D721Med (cell line): Measurements from ENCODE around the gene SCFD2.

Source experiments
- DNase-seq: peaks from one replicate; pipeline ENCODE4 v3.0.0; 2011; ENCODE audit warnings: low spot score; ENCODE audit not compliant: insufficient read length
- FAIRE-seq: peaks from 2 replicates; lab custom pipeline; 2011; peaks lifted over from hg19 to GRCh38; lab: Jason Lieb, UNC
- TF ChIP-seq, protein P1 (sequence below): IDR thresholded peaks from 2 replicates; pipeline ENCODE4 v1.5.1; 2012; ENCODE audit warnings: mild to moderate bottlenecking, control low read depth; ENCODE audit not compliant: insufficient read depth; ENCODE audit errors: missing control alignments

SCFD2 gene

DNA sequence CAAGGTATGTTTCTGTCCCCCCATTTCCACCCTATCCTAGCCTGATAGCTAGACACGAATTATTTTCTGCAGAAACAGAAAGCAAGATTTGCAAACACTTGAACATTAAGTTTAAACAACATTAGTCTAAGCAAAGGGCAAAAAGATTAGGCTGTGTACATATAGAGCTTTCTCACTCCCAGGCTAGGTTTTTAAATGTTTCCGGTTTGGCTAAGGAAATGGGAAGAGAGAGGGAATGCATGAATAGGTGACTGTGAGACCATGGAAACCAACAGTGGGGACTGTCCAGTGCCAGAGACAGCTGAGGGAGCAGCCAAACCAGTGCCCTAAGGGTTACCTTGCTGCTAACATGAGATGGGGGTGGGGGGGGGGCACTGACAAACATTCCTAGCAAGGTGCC is 242.7 kb downstream of the SCFD2 start:
- DNase-seq (no peak), FAIRE-seq (no peak)
- TF ChIP-seq, protein P1, sequence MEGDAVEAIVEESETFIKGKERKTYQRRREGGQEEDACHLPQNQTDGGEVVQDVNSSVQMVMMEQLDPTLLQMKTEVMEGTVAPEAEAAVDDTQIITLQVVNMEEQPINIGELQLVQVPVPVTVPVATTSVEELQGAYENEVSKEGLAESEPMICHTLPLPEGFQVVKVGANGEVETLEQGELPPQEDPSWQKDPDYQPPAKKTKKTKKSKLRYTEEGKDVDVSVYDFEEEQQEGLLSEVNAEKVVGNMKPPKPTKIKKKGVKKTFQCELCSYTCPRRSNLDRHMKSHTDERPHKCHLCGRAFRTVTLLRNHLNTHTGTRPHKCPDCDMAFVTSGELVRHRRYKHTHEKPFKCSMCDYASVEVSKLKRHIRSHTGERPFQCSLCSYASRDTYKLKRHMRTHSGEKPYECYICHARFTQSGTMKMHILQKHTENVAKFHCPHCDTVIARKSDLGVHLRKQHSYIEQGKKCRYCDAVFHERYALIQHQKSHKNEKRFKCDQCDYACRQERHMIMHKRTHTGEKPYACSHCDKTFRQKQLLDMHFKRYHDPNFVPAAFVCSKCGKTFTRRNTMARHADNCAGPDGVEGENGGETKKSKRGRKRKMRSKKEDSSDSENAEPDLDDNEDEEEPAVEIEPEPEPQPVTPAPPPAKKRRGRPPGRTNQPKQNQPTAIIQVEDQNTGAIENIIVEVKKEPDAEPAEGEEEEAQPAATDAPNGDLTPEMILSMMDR = no peak

DNA sequence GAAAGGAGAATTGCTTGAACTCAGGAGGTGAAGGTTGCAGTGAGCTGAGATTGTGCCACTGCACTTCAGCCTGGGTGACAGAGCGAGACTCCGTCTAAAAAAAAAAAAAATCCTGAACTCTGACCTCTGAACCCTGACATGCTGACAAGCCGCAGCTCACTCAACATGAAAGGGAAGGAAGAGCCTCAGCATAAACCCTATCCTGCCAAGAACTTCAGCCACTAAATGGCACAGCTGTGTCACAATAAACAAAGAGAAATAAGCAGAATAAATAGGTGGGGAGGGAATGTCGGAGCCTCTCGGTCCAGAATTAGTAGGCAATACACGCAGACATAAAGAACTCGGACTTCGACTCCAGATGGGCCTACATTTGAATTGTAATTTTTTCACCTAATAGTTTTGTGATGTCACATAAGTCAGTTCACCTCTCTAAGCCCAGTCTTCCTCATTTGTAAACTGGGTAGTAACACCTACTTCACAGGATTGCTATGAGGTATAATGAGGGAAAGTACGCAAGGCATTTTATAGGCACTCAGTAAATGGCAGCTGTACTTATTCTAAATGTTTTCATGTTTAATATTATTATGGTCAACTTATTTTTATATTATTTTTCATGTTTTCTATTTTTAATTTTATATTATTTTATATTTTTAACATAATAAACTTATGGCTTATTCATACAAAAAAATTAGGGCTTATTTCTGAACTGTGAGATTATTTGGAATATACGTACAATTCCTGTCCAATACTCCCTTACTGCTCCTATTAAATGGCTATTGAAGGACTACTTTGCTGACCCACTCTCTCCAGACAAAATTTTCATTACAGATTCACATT is 243.4 kb downstream of the SCFD2 start:
- DNase-seq = no peak
- FAIRE-seq = no peak
- TF ChIP-seq, protein P1 = no peak

DNA sequence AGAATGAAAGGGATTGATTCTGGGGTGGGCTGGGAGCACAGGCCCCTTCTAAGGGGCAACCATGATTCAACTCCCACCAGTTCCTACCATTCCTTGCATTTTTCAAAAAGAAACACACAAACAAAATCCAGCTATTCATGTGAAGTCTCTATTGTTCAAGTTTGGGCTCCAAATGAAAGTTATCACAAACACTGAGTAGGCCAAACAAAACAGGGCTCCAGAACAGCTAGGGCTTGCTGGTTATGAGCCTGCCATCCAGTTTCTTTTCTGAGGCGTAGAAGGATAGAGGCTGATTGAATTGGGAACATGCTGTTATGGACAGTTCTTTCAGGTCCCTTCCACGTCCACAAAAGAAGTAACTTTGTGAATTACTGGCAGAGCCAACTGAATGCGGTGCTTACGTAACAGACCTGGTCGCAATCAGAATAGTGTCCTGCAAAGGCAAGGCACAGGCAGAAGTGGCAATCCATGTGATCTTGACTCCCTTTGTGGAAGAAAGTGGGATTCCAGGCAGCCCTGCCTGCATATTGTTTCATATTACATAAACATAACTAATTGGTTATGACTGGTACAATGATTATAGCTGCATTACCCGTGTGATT is 244.5 kb downstream of the SCFD2 start:
- TF ChIP-seq, protein P1 = no peak
- no peak for DNase-seq
- FAIRE-seq = no peak

DNA sequence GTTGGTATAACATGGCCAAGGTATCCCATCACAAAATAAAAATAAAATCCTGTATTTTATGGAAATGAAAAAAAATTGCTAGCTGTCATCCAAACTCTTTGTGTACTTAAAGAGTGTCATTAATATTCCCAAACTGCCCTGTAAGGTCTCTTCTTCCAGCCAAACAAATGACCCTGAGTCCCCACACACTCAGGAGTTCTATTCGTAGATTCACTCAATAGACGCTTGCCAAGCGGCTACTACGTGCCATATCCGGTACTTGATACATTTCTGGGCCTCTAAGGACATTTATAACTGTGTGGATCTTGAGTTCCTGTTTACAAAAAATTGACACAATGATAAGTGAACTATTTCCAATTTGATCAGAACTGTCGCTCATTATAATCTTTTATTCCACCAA is 245.1 kb downstream of the SCFD2 start:
- FAIRE-seq = no peak
- DNase-seq = no peak
- TF ChIP-seq, protein P1 = no peak

DNA sequence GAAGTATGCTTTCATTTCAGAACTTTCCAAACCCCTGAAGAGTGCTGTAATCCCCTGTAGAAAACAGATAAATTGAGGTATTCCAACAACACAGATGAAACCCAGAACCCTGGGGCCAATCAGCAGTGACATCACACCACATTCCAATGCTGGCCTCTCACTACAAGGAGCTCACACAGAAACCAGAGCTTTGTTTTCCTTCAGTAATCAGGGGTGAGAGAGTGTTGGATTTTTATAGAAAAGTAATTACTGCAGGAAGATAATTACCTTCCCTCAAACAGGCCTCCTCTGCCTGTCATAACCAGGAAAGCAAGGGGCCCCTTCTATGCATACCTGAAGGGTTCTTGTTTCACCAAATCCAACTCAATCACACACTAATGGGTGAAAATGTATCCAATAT is 246.2 kb downstream of the SCFD2 start:
- TF ChIP-seq, protein P1 = no peak
- no peak for DNase-seq
- no peak for FAIRE-seq

DNA sequence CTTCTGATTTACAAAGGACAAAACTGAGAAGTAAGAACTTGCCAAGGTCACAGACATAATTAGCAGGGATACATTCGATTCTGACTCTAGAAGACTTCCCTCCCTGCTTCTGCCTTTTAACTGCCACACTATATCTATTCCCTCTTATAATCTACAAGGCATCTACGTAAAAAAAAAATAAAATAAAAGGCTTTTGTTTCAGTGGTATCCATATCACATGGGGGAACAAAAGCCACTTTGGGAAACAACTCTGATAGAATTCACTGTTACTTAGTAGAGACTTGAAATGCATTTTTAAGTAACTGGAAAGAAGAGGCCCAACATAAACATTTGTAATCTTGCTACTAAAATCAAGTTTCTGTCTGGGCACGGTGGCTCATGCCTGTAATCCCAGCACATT is 247.2 kb downstream of the SCFD2 start:
- TF ChIP-seq, protein P1 = no peak
- no peak for FAIRE-seq
- DNase-seq = no peak

DNA sequence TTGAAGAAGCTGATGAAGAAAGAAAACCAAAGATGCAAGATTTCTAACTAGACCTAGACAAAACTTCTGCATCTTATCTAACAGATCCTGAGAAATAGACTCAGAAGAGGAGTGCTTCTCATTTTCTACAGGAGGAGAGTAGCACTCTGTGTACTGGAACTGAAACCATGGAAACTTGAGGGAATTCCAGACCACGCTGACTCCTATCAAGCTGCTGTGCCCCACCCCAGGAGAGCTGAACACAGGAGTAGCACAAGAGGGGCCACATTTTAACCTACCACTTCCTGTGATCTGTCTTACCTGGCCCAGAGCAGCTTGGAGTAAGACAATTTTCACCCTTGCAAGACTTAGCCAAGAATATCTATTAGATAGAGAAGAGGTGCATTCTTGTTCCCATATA is 248.9 kb downstream of the SCFD2 start:
- FAIRE-seq = no peak
- TF ChIP-seq, protein P1 = no peak
- DNase-seq = no peak
